Neuronal stem cell (in vitro differentiated cells): ENCODE data around the gene MAML2.

ENCODE experiments used
- DNase-seq: peaks from one replicate; pipeline ENCODE4 v3.0.0-alpha.2; 2013; ENCODE audit warnings: low spot score
- H2AFZ ChIP-seq: one replicate; pipeline ENCODE4 v1.6.1; 2013; ENCODE audit warnings: mild to moderate bottlenecking, low read length, inconsistent platforms
- H2AK5ac ChIP-seq: 2 replicates; pipeline ENCODE4 v1.6.1; 2013; ENCODE audit warnings: low read depth, mild to moderate bottlenecking, inconsistent platforms, low read length, moderate library complexity, mixed read lengths
- H2BK120ac ChIP-seq: 2 replicates; pipeline ENCODE4 v1.6.1; 2013; ENCODE audit warnings: low read depth, mild to moderate bottlenecking, inconsistent platforms, low read length, moderate library complexity, mixed read lengths
- H2BK12ac ChIP-seq: one replicate; pipeline ENCODE4 v1.6.1; 2013; ENCODE audit warnings: low read length, inconsistent platforms
- H2BK15ac ChIP-seq: 2 replicates; pipeline ENCODE4 v1.6.1; 2013; ENCODE audit warnings: mild to moderate bottlenecking, low read length, inconsistent platforms, mixed read lengths
- H2BK5ac ChIP-seq: one replicate; pipeline ENCODE4 v1.6.1; 2013; ENCODE audit warnings: inconsistent platforms, mild to moderate bottlenecking, low read length, moderate library complexity
- H3K14ac ChIP-seq: one replicate; pipeline ENCODE4 v1.6.1; 2013; ENCODE audit warnings: low read length, inconsistent platforms
- H3K18ac ChIP-seq: 2 replicates; pipeline ENCODE4 v1.6.1; 2013; ENCODE audit warnings: low read length, inconsistent platforms
- H3K23ac ChIP-seq: 2 replicates; pipeline ENCODE4 v1.6.1; 2013; ENCODE audit warnings: low read depth, mild to moderate bottlenecking, mixed read lengths, low read length, inconsistent platforms; ENCODE audit not compliant: poor library complexity
- H3K27ac ChIP-seq: replicated peaks from 3 replicates; pipeline ENCODE4 v1.5.1; 2013; ENCODE audit warnings: low read length, inconsistent platforms
- H3K27me3 ChIP-seq, 3 experiments: 2 replicates each; pipeline ENCODE4 v1.6.1; 2013; ENCODE audit warnings: low read length in 3 of 3, mild to moderate bottlenecking in 2 of 3, inconsistent platforms in 1 of 3, low read depth in 1 of 3, mixed read lengths in 1 of 3, moderate library complexity in 1 of 3; ENCODE audit not compliant: control insufficient read depth in 3 of 3, insufficient read depth in 3 of 3
- H3K36me3 ChIP-seq, 2 donors: replicated peaks in 1 of 2; 2 replicates each; pipeline ENCODE4 v1.6.1; 2013; ENCODE audit warnings: low read length in 2 of 2; ENCODE audit not compliant: control insufficient read depth in 2 of 2, insufficient read depth in 2 of 2
- H3K4ac ChIP-seq: 2 replicates; pipeline ENCODE4 v1.6.1; 2013; ENCODE audit warnings: inconsistent platforms, mild to moderate bottlenecking, low read length, moderate library complexity
- H3K4me1 ChIP-seq, 2 donors: 1 replicate in 1 of 2; 2 replicates in 1 of 2; pipeline ENCODE4 v1.6.1; 2013; ENCODE audit warnings: low read length in 2 of 2, low read depth in 1 of 2; ENCODE audit not compliant: control insufficient read depth in 2 of 2, insufficient read depth in 1 of 2
- H3K4me2 ChIP-seq: one replicate; pipeline ENCODE4 v1.6.1; 2013; ENCODE audit warnings: mild to moderate bottlenecking, low read length, inconsistent platforms; ENCODE audit not compliant: insufficient read depth, poor library complexity, severe bottlenecking
- H3K4me3 ChIP-seq, 2 donors: 2 replicates each; pipeline ENCODE4 v1.5.1; 2013; ENCODE audit warnings: low read length in 2 of 2, mild to moderate bottlenecking in 2 of 2, inconsistent platforms in 1 of 2, moderate library complexity in 1 of 2
- H3K79me1 ChIP-seq: one replicate; pipeline ENCODE4 v1.6.1; 2013; ENCODE audit warnings: low read depth, mild to moderate bottlenecking, inconsistent platforms, low read length, moderate library complexity
- H3K9ac ChIP-seq: one replicate; pipeline ENCODE4 v1.6.1; 2013; ENCODE audit warnings: mild to moderate bottlenecking, low read depth, low read length, inconsistent platforms; ENCODE audit not compliant: poor library complexity
- H3K9me3 ChIP-seq, 2 donors: replicated peaks in 1 of 2; 2 replicates each; pipeline versions ENCODE3 to v1.6.1; 2013; ENCODE audit warnings: low read length in 2 of 2, mild to moderate bottlenecking in 2 of 2, inconsistent platforms in 1 of 2, low read depth in 1 of 2, mixed read lengths in 1 of 2, moderate library complexity in 1 of 2; ENCODE audit not compliant: control insufficient read depth in 2 of 2, insufficient read depth in 1 of 2
- H4K8ac ChIP-seq: one replicate; pipeline ENCODE4 v1.6.1; 2013; ENCODE audit warnings: low read depth, mild to moderate bottlenecking, inconsistent platforms, low read length, moderate library complexity
- H4K91ac ChIP-seq: one replicate; pipeline ENCODE4 v1.6.1; 2013; ENCODE audit warnings: low read length, low read depth, mild to moderate bottlenecking, inconsistent platforms; ENCODE audit not compliant: poor library complexity
- WGBS, 2 donors: extraction: QIAGEN DNeasy Blood & Tissue Kit; methylation state at CpG; one replicate each; pipeline ENCODE4 v1.1.7; 2013; ENCODE audit warnings: missing lambda C conversion rate in 2 of 2, mixed read lengths in 1 of 2; ENCODE audit not compliant: insufficient read length in 2 of 2, insufficient replicate concordance in 1 of 2; ENCODE audit errors: extremely low coverage in 2 of 2; 5-methylcytosine and 5-hydroxymethylcytosine counted together

MAML2 gene

GRCh38 chr11:96189351-96189750, 153.6 kb downstream of the MAML2 start:
- Histone ChIP-seq H2AFZ (no peak overlapping the region), H3K79me1 (no peaks in the 10 kb centered on the region), H4K91ac (no peak overlapping the region), H3K36me3 (no peaks in the 10 kb centered on the region), H3K27me3 (no peaks in the 10 kb centered on the region), H3K4me3 (no peak overlapping the region), H2BK120ac (no peak overlapping the region), H2AK5ac (no peak overlapping the region), H3K4me1 (peaks cover 4 to 23% of the 10 kb centered on the region in 2 donors), H3K9me3 (peaks cover 0 to 4% of the 10 kb centered on the region in 2 donors), H3K9ac (no peak overlapping the region), H3K4me2 (no peak overlapping the region), H3K4ac (no peak overlapping the region), H3K18ac (no peak overlapping the region), H2BK12ac (no peak overlapping the region), H4K8ac (no peak overlapping the region), H2BK5ac (no peak overlapping the region), H3K27ac (no peak overlapping the region), H2BK15ac (no peak overlapping the region), H3K23ac (no peak overlapping the region), H3K14ac (no peak overlapping the region)
- no CpG with 5 or more reads among the region's 1 CpG for WGBS, 2 donors
- DNase-seq = no peak

GRCh38 chr11:96188243-96189006, 154.6 kb downstream of the MAML2 start:
- Histone ChIP-seq H3K36me3 (no peaks in the 10 kb centered on the region), H3K4me3 (no peak overlapping the region), H3K27me3 (no peaks in the 10 kb centered on the region), H3K18ac (no peak overlapping the region), H2BK12ac (no peak overlapping the region), H4K8ac (no peak overlapping the region), H2BK120ac (no peak overlapping the region), H4K91ac (no peak overlapping the region), H3K4me2 (no peak overlapping the region), H2AK5ac (no peak overlapping the region), H3K9ac (no peak overlapping the region), H3K4ac (no peak overlapping the region), H3K14ac (no peak overlapping the region), H2BK15ac (no peak overlapping the region), H3K79me1 (no peaks in the 10 kb centered on the region), H2AFZ (no peak overlapping the region), H3K27ac (no peak overlapping the region), H3K4me1 (peaks cover 2 to 13% of the 10 kb centered on the region in 2 donors), H2BK5ac (no peak overlapping the region), H3K9me3 (peaks cover 0 to 4% of the 10 kb centered on the region in 2 donors), H3K23ac (no peak overlapping the region)
- no peak for DNase-seq
- 100% methylated on average over 1 of the region's 2 CpGs; no CpG with 5 or more reads in 1 of the 2 donors for WGBS, 2 donors

- Histone ChIP-seq H3K4me3 (no peak overlapping the region), H4K91ac (no peak overlapping the region), H3K18ac (no peak overlapping the region), H2AFZ (no peak overlapping the region), H3K9me3 (peaks cover 0 to 4% of the 10 kb centered on the region in 2 donors), H2BK12ac (no peak overlapping the region), H3K27me3 (no peaks in the 10 kb centered on the region), H2BK120ac (no peak overlapping the region), H3K4me2 (no peak overlapping the region), H4K8ac (no peak overlapping the region), H3K23ac (no peak overlapping the region), H2BK15ac (no peak overlapping the region), H3K79me1 (no peaks in the 10 kb centered on the region), H3K4me1 (peaks cover 2 to 12% of the 10 kb centered on the region in 2 donors), H3K4ac (no peak overlapping the region), H2AK5ac (no peak overlapping the region), H2BK5ac (no peak overlapping the region), H3K9ac (no peak overlapping the region), H3K14ac (no peak overlapping the region), H3K36me3 (no peaks in the 10 kb centered on the region), H3K27ac (no peak overlapping the region)
- no peak for DNase-seq
- no CpG with 5 or more reads among the region's 3 CpGs for WGBS, 2 donors
Measured at GRCh38 chr11:96187822-96188221, 155.2 kb downstream of the MAML2 start.

- no peak for DNase-seq
- Histone ChIP-seq H3K27ac (no peak overlapping the region), H3K4me2 (no peak overlapping the region), H2BK15ac (no peak overlapping the region), H2AFZ (no peak overlapping the region), H3K79me1 (no peaks in the 10 kb centered on the region), H3K23ac (no peak overlapping the region), H3K14ac (no peak overlapping the region), H4K91ac (no peak overlapping the region), H3K4me3 (no peak overlapping the region), H4K8ac (no peak overlapping the region), H3K4me1 (peaks cover 2 to 12% of the 10 kb centered on the region in 2 donors), H3K27me3 (no peaks in the 10 kb centered on the region), H3K36me3 (no peaks in the 10 kb centered on the region), H3K9me3 (peaks cover 0 to 4% of the 10 kb centered on the region in 2 donors), H3K18ac (no peak overlapping the region), H3K4ac (no peak overlapping the region), H3K9ac (no peak overlapping the region), H2AK5ac (no peak overlapping the region), H2BK12ac (no peak overlapping the region), H2BK5ac (no peak overlapping the region), H2BK120ac (no peak overlapping the region)
- no CpG with 5 or more reads among the region's 1 CpG for WGBS, 2 donors
Measured at GRCh38 chr11:96186806-96187205, 156.2 kb downstream of the MAML2 start.
